Gastrocnemius medialis (tissue), 4 donors: ENCODE results near the gene SLC25A2.
"Not testable (repeated sequence)": the region's sequence is repeated elsewhere in the genome, so short reads cannot be mapped to it uniquely, and the experiment has no call there.

ENCODE experiments used
- CTCF ChIP-seq, 5 experiments: fragments of 450-650 bp in 3 of 5; fragments of 200-600 bp in 2 of 5; sonication (generic) in 2 of 5; IDR thresholded peaks in 4 of 5; conservative IDR thresholded peaks in 1 of 5; 1 replicate in 4 of 5; 2 replicates in 1 of 5; pipeline ENCODE4 v1.5.1; 2016 to 2019; ENCODE audit warnings: antibody characterized with exemption in 5 of 5, mild to moderate bottlenecking in 3 of 5, moderate library complexity in 3 of 5
- POLR2A ChIP-seq, 2 donors: fragments of 450-650 bp; IDR thresholded peaks; one replicate each; pipeline ENCODE4 v1.6.1; 2017; ENCODE audit warnings: antibody characterized with exemption in 2 of 2, mild to moderate bottlenecking in 2 of 2, moderate library complexity in 2 of 2

- TF ChIP-seq CTCF (IDR thresholded peaks at IDR 0.05 in 4 of 5, conservative IDR thresholded peaks at IDR 0.05 in 1 of 5); POLR2A (IDR thresholded peaks at IDR 0.05): not testable (repeated sequence)
Measured at GRCh38 chr5:141340781-141341354, 37.0 kb upstream of the SLC25A2 start.
